Left ventricle myocardium inferior (tissue), 1 donor: ENCODE measurements around the gene BCORL1. TPM values are rescaled to one million over a fixed set of nuclear protein-coding genes. Genes with fewer than 3 reads are reported as not detected.

ENCODE experiments used
- DNase-seq: peaks from one replicate; pipeline ENCODE4 v3.0.0-alpha.2; 2020
- H3K27ac ChIP-seq: fragments of 200-600 bp; replicated peaks from 2 replicates; pipeline ENCODE4 v1.8.0; 2021
- H3K27me3 ChIP-seq: fragments of 200-600 bp; 2 replicates; pipeline ENCODE4 v1.8.0; 2021; ENCODE audit warnings: low read depth
- H3K36me3 ChIP-seq: fragments of 200-600 bp; 2 replicates; pipeline ENCODE4 v1.8.0; 2021
- H3K4me1 ChIP-seq: fragments of 200-600 bp; 2 replicates; pipeline ENCODE4 v1.8.0; 2021
- H3K4me3 ChIP-seq: fragments of 200-600 bp; 2 replicates; pipeline ENCODE4 v1.8.0; 2021; ENCODE audit warnings: mild to moderate bottlenecking, moderate library complexity
- H3K9me3 ChIP-seq: fragments of 200-600 bp; replicated peaks from 2 replicates; pipeline ENCODE4 v1.8.0; 2021
- intact Hi-C: fragments of 100-400 bp; cut with micrococcal nuclease; formaldehyde crosslinking; loops from one replicate; pipeline ENCODE4 v1.11.0; 2022
- total RNA-seq: library from RNA; stranded (reverse); fragmentation: NEBNext Ultra II Directional; extraction: Animal tissue kit (Norgen Biotek cat#: 25700); gene quantifications from one replicate; pipeline ENCODE4 v1.2.1, GENCODE V29; 2021
- TF ChIP-seq, protein P1 (sequence below): fragments of 200-600 bp; IDR thresholded peaks from 2 replicates; pipeline ENCODE4 v1.8.0; 2021; ENCODE audit warnings: antibody characterized with exemption, mild to moderate bottlenecking, borderline replicate concordance
- donor health status: DM: no; HTN: yes; CAD: no; lungs with severe emphysema.

BCORL1 gene
- total RNA-seq, 1 donor from 2014 or later: 8.2 TPM

- H3K27me3 ChIP-seq: no peaks in the 10 kb centered on the region
- H3K4me1 ChIP-seq: peaks cover 14% of the 10 kb centered on the region
- intact Hi-C loops: loop anchor here (10.0 kb wide), 1 partner anchor 99 kb away; no protein-coding TSS in a partner anchor
- peak overlapping the region; percentile 48 for H3K27ac ChIP-seq
- no peaks in the 10 kb centered on the region for H3K9me3 ChIP-seq
- peaks cover 41% of the 10 kb centered on the region for H3K36me3 ChIP-seq
- TF ChIP-seq, protein P1, sequence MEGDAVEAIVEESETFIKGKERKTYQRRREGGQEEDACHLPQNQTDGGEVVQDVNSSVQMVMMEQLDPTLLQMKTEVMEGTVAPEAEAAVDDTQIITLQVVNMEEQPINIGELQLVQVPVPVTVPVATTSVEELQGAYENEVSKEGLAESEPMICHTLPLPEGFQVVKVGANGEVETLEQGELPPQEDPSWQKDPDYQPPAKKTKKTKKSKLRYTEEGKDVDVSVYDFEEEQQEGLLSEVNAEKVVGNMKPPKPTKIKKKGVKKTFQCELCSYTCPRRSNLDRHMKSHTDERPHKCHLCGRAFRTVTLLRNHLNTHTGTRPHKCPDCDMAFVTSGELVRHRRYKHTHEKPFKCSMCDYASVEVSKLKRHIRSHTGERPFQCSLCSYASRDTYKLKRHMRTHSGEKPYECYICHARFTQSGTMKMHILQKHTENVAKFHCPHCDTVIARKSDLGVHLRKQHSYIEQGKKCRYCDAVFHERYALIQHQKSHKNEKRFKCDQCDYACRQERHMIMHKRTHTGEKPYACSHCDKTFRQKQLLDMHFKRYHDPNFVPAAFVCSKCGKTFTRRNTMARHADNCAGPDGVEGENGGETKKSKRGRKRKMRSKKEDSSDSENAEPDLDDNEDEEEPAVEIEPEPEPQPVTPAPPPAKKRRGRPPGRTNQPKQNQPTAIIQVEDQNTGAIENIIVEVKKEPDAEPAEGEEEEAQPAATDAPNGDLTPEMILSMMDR: no peak
- DNase-seq: peak; percentile 78
- no peak overlapping the region for H3K4me3 ChIP-seq
Observed at GRCh38 chrX:130024127-130024526, 41.7 kb downstream of the BCORL1 start.

DNA sequence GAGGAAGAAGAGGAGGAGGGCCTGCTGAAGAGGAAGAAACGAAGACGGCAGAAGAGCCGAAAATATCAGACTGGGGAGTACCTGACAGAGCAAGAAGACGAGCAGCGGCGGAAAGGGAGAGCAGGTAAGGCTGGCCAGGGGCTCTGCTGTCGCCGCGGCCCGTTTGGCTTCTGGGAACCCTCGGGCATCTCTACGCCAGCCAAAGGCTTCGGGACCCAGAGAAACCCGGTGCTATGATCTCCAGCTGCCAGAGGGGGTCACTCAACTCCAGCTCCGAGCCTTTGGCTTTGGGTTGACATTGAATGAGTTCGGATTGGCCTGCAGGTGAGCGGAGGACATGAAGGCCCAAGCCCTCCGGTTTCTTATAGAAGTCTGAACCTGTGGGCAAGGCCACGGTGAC lies 42.8 kb downstream of the BCORL1 start:
- Histone ChIP-seq H3K4me1 (peaks cover 4% of the 10 kb centered on the region), H3K27ac (no peak overlapping the region), H3K4me3 (no peak overlapping the region), H3K27me3 (no peaks in the 10 kb centered on the region), H3K9me3 (no peaks in the 10 kb centered on the region), H3K36me3 (peaks cover 52% of the 10 kb centered on the region)
- DNase-seq: no peak
- TF ChIP-seq, protein P1: no peak
- intact Hi-C loops: loop anchor here (10.0 kb wide), 1 partner anchor 100 kb away; no protein-coding TSS in a partner anchor

DNA sequence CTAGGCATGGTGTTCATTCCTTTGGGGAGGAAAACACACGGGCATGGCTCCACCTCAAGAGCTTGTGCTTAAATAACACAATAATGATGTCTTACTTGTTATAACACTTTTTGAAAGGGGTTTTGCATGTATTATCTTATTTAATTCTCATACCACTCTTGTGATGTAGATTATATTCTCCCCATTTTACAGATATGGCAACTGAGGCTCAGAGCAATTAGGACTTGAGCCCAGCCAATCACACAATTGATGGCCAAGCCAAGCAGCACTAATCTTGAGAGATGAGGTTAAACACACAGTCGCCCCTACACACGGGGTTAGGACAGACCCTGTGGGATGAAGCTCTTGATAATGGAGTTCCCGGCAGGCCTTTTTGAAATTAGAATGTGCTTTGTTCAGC lies 45.1 kb downstream of the BCORL1 start:
- peaks cover 59% of the 10 kb centered on the region for H3K36me3 ChIP-seq
- DNase-seq: no peak
- H3K27ac ChIP-seq: no peak overlapping the region
- no peaks in the 10 kb centered on the region for H3K9me3 ChIP-seq
- H3K4me1 ChIP-seq: peaks cover 4% of the 10 kb centered on the region
- no peaks in the 10 kb centered on the region for H3K27me3 ChIP-seq
- H3K4me3 ChIP-seq: no peak overlapping the region
- TF ChIP-seq, protein P1: no peak
- intact Hi-C loops: loop anchor here (10.0 kb wide), 1 partner anchor 103 kb away; no protein-coding TSS in a partner anchor

DNA sequence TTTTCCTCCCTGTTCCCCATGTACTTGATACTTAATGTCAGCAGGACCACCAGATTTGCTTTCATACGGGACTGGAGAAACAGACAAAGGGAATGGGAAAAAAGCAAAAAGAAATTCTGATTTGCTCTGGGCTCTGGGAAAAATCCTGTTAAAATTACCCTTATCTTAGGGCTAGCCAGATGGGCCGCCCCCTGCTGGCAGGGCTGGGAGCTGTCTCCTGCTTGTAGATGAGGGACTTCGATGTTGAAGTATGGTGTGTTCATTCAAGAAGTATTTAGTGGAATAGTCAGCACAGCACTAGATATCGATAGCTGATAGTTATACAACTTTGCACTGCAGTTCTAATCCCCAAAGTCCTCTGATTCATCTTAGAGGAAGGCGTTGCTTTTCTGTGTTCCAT lies 45.8 kb downstream of the BCORL1 start:
- H3K4me1 ChIP-seq: peaks cover 4% of the 10 kb centered on the region
- no peak overlapping the region for H3K4me3 ChIP-seq
- peaks cover 53% of the 10 kb centered on the region for H3K36me3 ChIP-seq
- no peak overlapping the region for H3K27ac ChIP-seq
- DNase-seq: peak; percentile 35
- TF ChIP-seq, protein P1: peak; percentile 74
- intact Hi-C loops: loop anchor here (10.0 kb wide), 1 partner anchor 103 kb away; no protein-coding TSS in a partner anchor
- H3K27me3 ChIP-seq: no peaks in the 10 kb centered on the region
- H3K9me3 ChIP-seq: no peaks in the 10 kb centered on the region

DNA sequence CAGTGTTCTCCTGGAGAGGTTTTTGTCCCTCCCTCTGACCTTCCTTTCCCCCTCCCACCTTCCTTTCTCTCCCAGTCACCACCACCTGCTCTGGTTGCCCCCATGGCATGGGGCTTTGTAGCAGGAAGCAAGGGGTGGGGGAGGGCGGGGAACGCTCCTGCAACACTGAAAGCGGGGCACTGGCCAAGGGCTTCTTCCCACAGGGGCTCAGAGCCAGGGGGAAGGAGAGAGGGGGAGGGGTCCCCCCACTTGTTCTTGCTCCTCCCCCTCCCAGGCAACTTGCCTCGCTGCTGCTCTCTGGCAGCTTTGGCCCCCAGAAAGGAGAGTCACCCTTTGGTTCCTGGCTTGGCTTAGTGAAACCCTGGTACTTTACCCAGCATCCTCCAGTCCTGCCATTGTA lies 48.4 kb downstream of the BCORL1 start:
- Histone ChIP-seq H3K9me3 (no peaks in the 10 kb centered on the region), H3K4me1 (no peaks in the 10 kb centered on the region), H3K27me3 (no peaks in the 10 kb centered on the region), H3K36me3 (peaks cover 52% of the 10 kb centered on the region), H3K27ac (no peak overlapping the region), H3K4me3 (no peak overlapping the region)
- DNase-seq: no peak
- intact Hi-C loops: no loop called here
- TF ChIP-seq, protein P1: no peak
